GM21360 (cell line): ENCODE data around the gene LRRC74B.
"Not testable (repeated sequence)": the region's sequence is repeated elsewhere in the genome, so short reads cannot be mapped to it uniquely, and the experiment has no call there.

ENCODE experiments used
- ATAC-seq: cut with Tn5 transposase; IDR thresholded peaks from one replicate; pipeline ENCODE4 v1.9.1; 2021; ENCODE audit warnings: mild to moderate bottlenecking, moderate library complexity; ENCODE audit not compliant: unreplicated experiment

The LRRC74B gene

DNA sequence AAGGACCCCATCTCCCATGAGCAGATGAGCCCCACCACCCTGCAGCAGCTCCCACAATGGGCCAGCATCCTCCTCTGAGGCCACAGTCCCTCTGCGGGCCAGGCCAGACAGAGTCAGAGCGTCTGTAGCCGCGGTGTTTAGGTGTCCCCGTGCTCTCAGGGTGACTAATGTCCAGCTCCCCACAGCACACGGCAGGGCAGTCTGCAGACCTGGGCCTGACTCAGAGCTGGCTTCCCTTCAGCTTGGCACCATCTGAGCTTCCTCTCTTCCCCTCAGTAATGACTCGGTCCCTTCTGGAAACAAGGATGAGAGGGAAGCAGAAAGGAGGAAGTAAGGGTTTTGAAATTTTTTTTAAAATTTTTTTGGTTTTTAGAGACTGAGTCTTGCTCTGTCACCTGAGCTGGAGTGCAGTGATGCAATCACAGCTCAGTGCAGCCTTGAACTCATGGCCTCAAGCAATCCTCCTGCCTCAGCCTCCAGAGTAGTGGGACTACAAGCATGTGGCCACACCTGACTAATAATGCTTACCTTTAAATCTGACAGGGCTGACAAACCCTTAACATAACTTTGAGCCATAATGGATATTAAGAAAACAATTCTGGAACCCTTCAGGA, 28.5 kb downstream of the LRRC74B start:
- no peak for ATAC-seq

DNA sequence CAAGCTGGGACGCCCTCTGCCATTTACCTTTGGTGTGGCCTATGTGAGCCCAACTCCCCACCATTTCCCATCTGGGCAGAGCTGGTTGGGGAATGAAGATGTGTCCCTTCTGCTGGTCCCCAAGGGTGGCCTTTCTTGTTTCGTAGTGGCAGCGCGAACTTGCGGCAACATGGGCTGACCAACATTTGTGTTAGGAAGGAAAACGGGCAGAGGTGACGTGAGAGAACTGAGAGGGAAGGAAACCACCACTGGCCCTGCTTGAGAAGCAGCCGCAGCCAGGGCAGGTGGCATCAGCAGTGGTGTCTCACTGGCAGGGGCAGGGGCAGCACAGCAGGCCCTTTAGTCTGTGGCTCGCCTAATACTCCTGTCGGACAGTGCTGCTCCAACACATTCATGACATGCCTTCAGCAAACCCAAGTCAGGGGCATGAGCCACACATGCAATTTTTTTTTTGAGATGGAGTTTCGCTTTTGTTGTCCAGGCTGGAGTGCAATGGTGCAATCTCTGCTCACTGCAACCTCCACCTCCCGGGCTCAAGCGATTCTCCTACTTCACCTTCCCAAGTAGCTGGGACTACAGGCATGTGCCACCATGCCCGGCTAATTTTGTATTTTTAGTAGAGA, 29.9 kb downstream of the LRRC74B start:
- ATAC-seq = no peak

GRCh38 chr22:21076912-21077625, 31.3 kb downstream of the LRRC74B start:
- no peak for ATAC-seq

GRCh38 chr22:21077884-21078508, 32.2 kb downstream of the LRRC74B start:
- no peak for ATAC-seq

DNA sequence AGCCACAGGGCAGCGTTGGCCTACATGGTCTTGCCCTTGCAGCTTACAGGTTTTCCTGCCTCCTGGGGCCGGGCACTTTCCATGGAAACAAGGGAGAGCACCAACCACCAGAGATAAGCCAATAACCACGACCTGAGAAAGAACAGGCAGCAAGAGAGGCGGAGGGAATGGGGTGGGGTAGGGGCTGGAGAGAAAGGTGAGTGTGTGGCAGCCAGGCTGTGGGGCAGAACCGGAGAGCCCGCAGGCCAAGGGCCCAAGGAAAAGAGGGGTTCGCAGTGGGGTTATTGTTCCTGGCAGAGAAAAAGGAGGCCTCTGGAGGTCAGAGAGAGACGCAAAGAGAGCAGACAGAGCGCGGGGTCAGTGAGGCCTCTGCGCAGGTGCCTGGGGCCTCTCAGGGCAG, 33.2 kb downstream of the LRRC74B start:
- no peak for ATAC-seq

GRCh38 chr22:21079493-21079892, 33.7 kb downstream of the LRRC74B start:
- no peak for ATAC-seq

GRCh38 chr22:21080435-21081137, 34.8 kb downstream of the LRRC74B start:
- no peak for ATAC-seq

GRCh38 chr22:21082248-21082647, 36.5 kb downstream of the LRRC74B start:
- ATAC-seq = no peak

DNA sequence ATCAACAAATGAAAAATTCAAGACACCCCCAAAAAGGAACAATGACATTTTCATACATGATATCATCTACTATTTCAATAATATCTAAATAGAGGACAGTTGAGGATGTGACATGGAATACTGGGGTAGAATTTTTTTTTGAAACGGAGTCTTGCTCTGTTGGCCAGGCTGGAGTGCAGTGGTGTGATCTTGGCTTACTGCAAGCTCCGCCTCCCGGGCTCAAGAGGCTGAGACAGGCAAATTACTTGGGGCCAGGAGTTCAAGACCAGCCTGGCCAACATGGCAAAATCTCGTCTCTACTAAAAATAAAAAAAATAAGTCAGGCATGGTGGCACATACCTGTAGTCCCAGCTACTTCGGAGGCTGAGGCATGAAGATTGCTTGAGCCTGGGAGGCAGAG, 41.4 kb downstream of the LRRC74B start:
- no peak for ATAC-seq

- ATAC-seq = not testable (repeated sequence)
These were observed 42.2 kb downstream of the LRRC74B start for GRCh38 chr22:21087926-21088325.

DNA sequence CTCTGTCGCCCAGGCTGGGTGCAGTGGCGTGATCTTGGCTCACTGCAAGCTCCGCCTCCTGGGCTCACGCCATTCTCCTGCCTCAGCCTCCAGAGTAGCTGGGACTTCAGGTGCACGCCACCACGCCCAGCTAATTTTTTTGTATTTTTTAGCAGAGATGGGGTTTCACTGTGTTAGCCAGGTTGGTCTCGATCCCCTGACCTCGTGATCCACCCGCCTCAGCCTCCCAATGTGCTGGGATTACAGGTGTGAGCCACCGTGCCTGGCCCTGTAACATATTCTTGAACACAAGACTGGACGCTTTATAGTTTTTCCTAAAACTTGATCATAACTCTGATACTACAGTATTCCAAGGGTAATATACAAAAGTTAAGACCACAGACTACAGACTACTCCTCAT, 45.5 kb downstream of the LRRC74B start:
- ATAC-seq = not testable (repeated sequence)

DNA sequence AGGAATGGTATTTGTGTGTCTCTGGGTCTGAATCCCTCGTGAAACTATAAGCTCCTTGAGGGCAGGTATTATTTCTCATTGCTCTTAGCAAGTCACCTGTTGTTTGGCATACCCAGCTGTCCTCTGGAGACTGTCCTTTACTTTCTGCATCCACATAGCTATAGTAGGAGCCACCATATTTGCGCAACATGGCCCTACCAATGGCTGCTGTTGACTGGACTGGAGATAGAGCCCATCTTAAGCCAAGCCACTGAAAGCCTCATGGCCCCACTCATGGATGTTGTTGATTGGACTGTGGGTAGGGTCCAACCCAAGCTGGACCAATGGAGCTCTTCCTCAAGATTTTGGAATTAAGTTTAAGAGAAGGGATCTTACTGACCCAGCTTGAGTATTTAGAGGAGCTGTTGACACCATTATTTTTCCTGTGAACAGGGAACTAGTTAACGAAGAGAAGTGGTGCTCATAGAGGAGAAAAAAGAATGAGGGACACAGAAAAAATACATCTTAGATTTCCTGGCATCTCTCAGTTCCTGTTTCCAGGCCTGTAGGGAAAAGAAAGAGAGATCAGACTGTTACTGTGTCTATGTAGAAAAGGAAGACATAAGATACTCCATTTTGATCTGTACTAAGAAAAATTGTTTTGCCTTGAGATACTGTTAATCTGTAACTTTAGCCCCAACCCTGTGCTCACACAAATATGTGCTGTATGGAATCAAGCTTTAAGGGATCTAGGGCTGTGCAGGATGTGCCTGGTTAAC, 47.2 kb downstream of the LRRC74B start:
- ATAC-seq = no peak

GRCh38 chr22:21093555-21094137, 47.9 kb downstream of the LRRC74B start:
- ATAC-seq = not testable (repeated sequence)

GRCh38 chr22:21094911-21095772, 49.4 kb downstream of the LRRC74B start:
- no peak for ATAC-seq

- no peak for ATAC-seq
These were observed 50.0 kb downstream of the LRRC74B start for GRCh38 chr22:21095773-21096107.

DNA sequence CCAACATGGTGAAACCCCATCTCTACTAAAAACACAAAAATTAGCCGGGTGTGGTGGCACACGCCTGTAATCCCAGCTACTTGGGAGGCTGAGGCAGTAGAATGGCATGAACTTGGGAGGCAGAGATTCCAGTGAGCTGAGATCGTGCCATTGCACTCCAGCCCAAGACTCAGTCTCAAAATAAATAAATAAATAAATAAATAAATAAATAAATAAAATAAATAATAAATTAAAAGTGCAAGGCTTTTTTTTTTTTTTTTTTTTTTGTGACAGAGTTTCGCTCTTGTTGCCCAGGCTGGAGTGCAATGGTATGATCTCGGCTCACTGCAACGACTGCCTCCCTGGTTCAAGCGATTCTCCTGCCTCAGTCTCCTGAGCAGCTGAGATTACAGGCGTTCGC, 51.1 kb downstream of the LRRC74B start:
- not testable (repeated sequence) for ATAC-seq

- ATAC-seq = no peak
These were observed 52.4 kb downstream of the LRRC74B start for GRCh38 chr22:21098099-21098671.

DNA sequence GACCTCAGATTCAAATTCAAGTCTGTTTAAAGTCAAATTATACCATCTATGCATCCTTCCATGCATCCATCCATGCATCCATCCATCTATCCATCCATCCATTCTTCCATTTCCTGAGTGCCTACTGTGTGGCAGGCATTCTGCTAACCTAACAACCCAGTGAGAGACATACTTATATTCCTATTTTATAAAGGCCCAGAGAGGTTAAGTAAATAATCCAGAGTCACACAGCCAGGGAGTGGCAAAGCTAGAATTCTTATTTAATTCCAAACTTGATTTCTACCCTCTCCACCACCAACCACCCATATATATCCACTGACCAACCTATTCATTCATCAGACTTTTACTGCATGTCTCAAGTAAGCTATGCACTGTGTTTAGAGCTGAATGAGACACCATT, 53.8 kb downstream of the LRRC74B start:
- ATAC-seq = no peak
